Chondrocyte (in vitro differentiated cells): Measurements from ENCODE around the gene BMF. TPM values are rescaled to one million over a fixed set of nuclear protein-coding genes. Genes with fewer than 3 reads are reported as not detected.

Experiments used
- DNase-seq: peaks from one replicate; pipeline ENCODE4 v3.0.0; 2021; ENCODE audit warnings: mixed read lengths, low spot score
- H3K27ac Mint-ChIP-seq: one replicate; pipeline ENCODE4 v1.8.0; 2021; ENCODE audit warnings: mild to moderate bottlenecking, moderate library complexity, mixed read lengths; ENCODE audit not compliant: unreplicated experiment
- H3K27me3 Mint-ChIP-seq: 2 replicates; pipeline ENCODE4 v1.8.0; 2021; ENCODE audit warnings: low read depth, mixed read lengths
- H3K36me3 Mint-ChIP-seq: 2 replicates; pipeline ENCODE4 v1.8.0; 2021; ENCODE audit warnings: low read depth, mixed read lengths
- H3K4me1 Mint-ChIP-seq: 2 replicates; pipeline ENCODE4 v1.8.0; 2021; ENCODE audit warnings: low read depth, mild to moderate bottlenecking, mixed read lengths
- H3K4me3 Mint-ChIP-seq: one replicate; pipeline ENCODE4 v1.8.0; 2021; ENCODE audit warnings: mild to moderate bottlenecking, moderate library complexity, mixed read lengths; ENCODE audit not compliant: unreplicated experiment
- H3K9me3 Mint-ChIP-seq: 2 replicates; pipeline ENCODE4 v1.8.0; 2021; ENCODE audit warnings: low read depth, mixed read lengths
- CTCF ChIP-seq: fragments of 200-600 bp; sonication (generic); IDR thresholded peaks from 2 replicates; pipeline ENCODE4 v1.5.0; 2021; ENCODE audit warnings: antibody characterized with exemption, mild to moderate bottlenecking, moderate library complexity
- total RNA-seq: library from RNA; stranded (reverse); gene quantifications from 3 replicates; pipeline ENCODE4 v1.2.1, GENCODE V29; 2021

Gene BMF
- total RNA-seq, 1 donor from 2014 or later: 17.9 TPM

DNA sequence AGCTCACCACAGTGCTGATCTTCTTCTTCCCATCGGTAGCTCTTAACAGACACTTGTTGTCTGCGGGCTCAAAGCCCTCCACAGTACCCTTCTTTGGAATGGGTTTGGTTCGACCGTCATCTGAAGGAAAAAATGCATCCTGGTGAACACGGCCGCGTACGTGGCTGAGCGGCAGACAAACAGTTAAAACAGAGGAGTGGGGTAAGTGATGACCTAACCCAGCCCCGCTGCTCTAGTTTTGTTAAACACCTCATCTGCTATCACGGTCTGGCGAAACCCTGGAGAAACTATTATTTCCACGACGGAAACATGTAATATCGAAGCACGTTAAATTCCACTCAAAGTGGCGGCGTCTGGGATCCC, 70.4 kb downstream of the BMF start:
- Mint-ChIP-seq H3K4me3 (peak overlapping the region; percentile 89), H3K27ac (peak overlapping the region; percentile 99), H3K27me3 (no peaks in the 10 kb centered on the region), H3K9me3 (no peaks in the 10 kb centered on the region), H3K4me1 (peaks cover 34% of the 10 kb centered on the region), H3K36me3 (peaks cover 17% of the 10 kb centered on the region)
- DNase-seq: no peak
- no peak for TF ChIP-seq CTCF

Other genes starting within 250 kb of the BMF start
- gene GPR176, start 188.6 kb downstream of the BMF start, total RNA-seq: 31.1 to 33.0 TPM (median 31.2 TPM) in 3 replicates
- 43.8 to 56.3 TPM (median 44.4 TPM) in 3 replicates for gene EIF2AK4, start 174.8 kb downstream of the BMF start, total RNA-seq
- gene SRP14, start 69.7 kb downstream of the BMF start, total RNA-seq: 144 to 199 TPM (median 146 TPM) in 3 replicates
- 6.7 to 9.6 TPM (median 7.4 TPM) in 3 replicates for gene BUB1B, start 52.2 kb upstream of the BMF start, total RNA-seq
- 0.37 to 0.41 TPM in 2 of 3 replicates, not detected in the other for gene PAK6, start 130.2 kb upstream of the BMF start, total RNA-seq
- gene ANKRD63, start 174.2 kb upstream of the BMF start, total RNA-seq: 0.25 to 1.1 TPM in 2 of 3 replicates, not detected in the other
- gene PLCB2, start 199.1 kb upstream of the BMF start, total RNA-seq: 1.4 to 3.4 TPM (median 2.8 TPM) in 3 replicates
- 68.8 to 128 TPM (median 80.6 TPM) in 3 replicates for gene INAFM2, start 214.8 kb upstream of the BMF start, total RNA-seq
- gene CCDC9B, start 232.1 kb upstream of the BMF start, total RNA-seq: 55.4 to 60.0 TPM (median 58.0 TPM) in 3 replicates
- not detected in 3 replicates for gene PHGR1, start 242.2 kb upstream of the BMF start, total RNA-seq
- 1.3 to 2.2 TPM (median 1.4 TPM) in 3 replicates for gene DISP2, start 249.3 kb upstream of the BMF start, total RNA-seq